Smooth muscle cell (in vitro differentiated cells): ENCODE results near the gene POLR1D. TPM values are rescaled to one million over a fixed set of nuclear protein-coding genes. Genes with fewer than 3 reads are reported as not detected.

Experiments
- DNase-seq: peaks from one replicate; lab custom pipeline; 2025; ENCODE audit not compliant: unreplicated experiment; lab: John Stamatoyannopoulos, UW
- H2AFZ ChIP-seq: fragments of 200-600 bp; sonication (generic); 2 replicates; pipeline ENCODE4 v1.6.0; 2016; ENCODE audit warnings: antibody characterized with exemption, low read depth, mild to moderate bottlenecking
- H3F3A ChIP-seq: fragments of 200-600 bp; sonication (generic); 2 replicates; pipeline ENCODE4 v1.6.0; 2017; ENCODE audit warnings: antibody characterized with exemption, low read depth
- H3K27ac ChIP-seq: fragments of 200-600 bp; sonication (generic); 2 replicates; pipeline ENCODE4 v1.5.1; 2016; ENCODE audit warnings: low read depth, mild to moderate bottlenecking
- H3K27me3 ChIP-seq: fragments of 200-600 bp; sonication (generic); 2 replicates; pipeline ENCODE4 v1.6.1; 2016; ENCODE audit warnings: low read depth, mild to moderate bottlenecking
- H3K36me3 ChIP-seq: fragments of 200-600 bp; sonication (generic); 2 replicates; pipeline ENCODE4 v1.5.1; 2016; ENCODE audit warnings: low read depth
- H3K4me1 ChIP-seq: fragments of 200-600 bp; sonication (generic); 2 replicates; pipeline ENCODE4 v1.5.1; 2016; ENCODE audit warnings: low read depth
- H3K4me2 ChIP-seq: fragments of 200-600 bp; sonication (generic); 2 replicates; pipeline ENCODE4 v1.6.0; 2016; ENCODE audit warnings: mild to moderate bottlenecking
- H3K4me3 ChIP-seq: fragments of 200-600 bp; sonication (generic); 2 replicates; pipeline ENCODE4 v1.5.1; 2016; ENCODE audit warnings: mild to moderate bottlenecking
- H3K79me2 ChIP-seq: fragments of 200-600 bp; sonication (generic); 2 replicates; pipeline ENCODE4 v1.6.0; 2016; ENCODE audit warnings: low read depth, mild to moderate bottlenecking
- H3K9ac ChIP-seq: fragments of 200-600 bp; sonication (generic); 2 replicates; pipeline ENCODE4 v1.6.0; 2016; ENCODE audit warnings: low read depth
- H3K9me3 ChIP-seq: fragments of 200-600 bp; sonication (generic); replicated peaks from 2 replicates; pipeline ENCODE4 v1.5.1; 2016; ENCODE audit warnings: low read depth
- H4K20me1 ChIP-seq: fragments of 200-600 bp; sonication (generic); 2 replicates; pipeline ENCODE4 v1.6.0; 2016; ENCODE audit warnings: low read depth
- WGBS: methylation state at CpG from one replicate; pipeline ENCODE4 v1.1.7; 2016; ENCODE audit warnings: low lambda C conversion rate; 5-methylcytosine and 5-hydroxymethylcytosine counted together
- polyA plus RNA-seq: library from polyadenylated mRNA; unstranded; fragments of >200 nt; fragmentation: Nextera tagmentation; extraction: Ambion mirVana; gene quantifications from 2 replicates; pipeline ENCODE4 v1.2.1, GENCODE V29; 2016
- total RNA-seq: library from RNA; depleted of rRNA; stranded (reverse); fragments of >200 nt; gene quantifications from 2 replicates; pipeline ENCODE4 v1.2.3, GENCODE V29; 2014
- TF ChIP-seq, protein P1 (sequence below): fragments of 200-600 bp; sonication (generic); IDR thresholded peaks from 2 replicates; pipeline ENCODE4 v1.5.1; 2017; ENCODE audit warnings: borderline replicate concordance, mild to moderate bottlenecking, antibody characterized with exemption; ENCODE audit not compliant: insufficient read depth, poor library complexity, severe bottlenecking

POLR1D gene
- total and polyA plus RNA-seq, 2 experiments from 2014 or later, result 45.7 to 102 TPM

DNA sequence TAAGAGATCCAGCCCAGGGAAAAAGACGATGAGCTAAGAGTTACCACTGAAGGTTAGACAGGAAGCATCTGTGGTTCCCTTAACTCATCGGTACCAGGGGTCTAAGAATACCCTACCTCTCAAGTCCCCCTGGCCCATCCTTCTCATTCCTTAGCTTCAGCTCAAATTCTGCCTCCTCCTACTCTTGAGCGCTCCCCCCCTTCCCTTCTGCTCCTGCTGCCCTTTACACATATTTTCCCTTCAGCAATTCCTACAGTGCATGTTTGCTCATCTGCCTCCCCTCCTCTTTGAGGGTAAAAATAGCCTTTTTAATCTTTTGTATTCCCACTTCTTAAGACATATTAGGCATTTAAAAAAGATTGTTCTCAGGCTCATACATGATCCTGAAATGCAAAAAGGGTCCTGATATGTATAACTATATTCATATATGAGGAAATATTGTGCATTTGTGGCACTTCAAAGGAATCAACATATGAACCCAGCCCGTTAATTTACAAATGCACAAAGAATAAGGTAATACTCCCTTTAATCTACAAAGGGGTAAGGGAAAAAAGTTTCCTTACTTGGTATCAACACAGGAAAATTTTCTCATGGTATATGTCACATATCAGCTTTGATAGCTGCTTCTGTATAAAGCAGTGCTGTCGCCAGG lies 34.5 kb upstream of the POLR1D start:
- Histone ChIP-seq H3K27ac (no peak overlapping the region), H3K9me3 (no peaks in the 10 kb centered on the region), H3K9ac (no peak overlapping the region), H3K4me2 (peak overlapping the region; percentile 52), H4K20me1 (peaks cover 21% of the 10 kb centered on the region), H3K36me3 (no peaks in the 10 kb centered on the region), H3K27me3 (no peaks in the 10 kb centered on the region), H3F3A (no peaks in the 10 kb centered on the region), H3K79me2 (peaks cover 13% of the 10 kb centered on the region), H3K4me1 (peaks cover 10% of the 10 kb centered on the region), H3K4me3 (no peak overlapping the region), H2AFZ (no peak overlapping the region)
- 80% methylated on average over 5 of the region's 5 CpGs for WGBS
- no peak for DNase-seq
- TF ChIP-seq, protein P1, sequence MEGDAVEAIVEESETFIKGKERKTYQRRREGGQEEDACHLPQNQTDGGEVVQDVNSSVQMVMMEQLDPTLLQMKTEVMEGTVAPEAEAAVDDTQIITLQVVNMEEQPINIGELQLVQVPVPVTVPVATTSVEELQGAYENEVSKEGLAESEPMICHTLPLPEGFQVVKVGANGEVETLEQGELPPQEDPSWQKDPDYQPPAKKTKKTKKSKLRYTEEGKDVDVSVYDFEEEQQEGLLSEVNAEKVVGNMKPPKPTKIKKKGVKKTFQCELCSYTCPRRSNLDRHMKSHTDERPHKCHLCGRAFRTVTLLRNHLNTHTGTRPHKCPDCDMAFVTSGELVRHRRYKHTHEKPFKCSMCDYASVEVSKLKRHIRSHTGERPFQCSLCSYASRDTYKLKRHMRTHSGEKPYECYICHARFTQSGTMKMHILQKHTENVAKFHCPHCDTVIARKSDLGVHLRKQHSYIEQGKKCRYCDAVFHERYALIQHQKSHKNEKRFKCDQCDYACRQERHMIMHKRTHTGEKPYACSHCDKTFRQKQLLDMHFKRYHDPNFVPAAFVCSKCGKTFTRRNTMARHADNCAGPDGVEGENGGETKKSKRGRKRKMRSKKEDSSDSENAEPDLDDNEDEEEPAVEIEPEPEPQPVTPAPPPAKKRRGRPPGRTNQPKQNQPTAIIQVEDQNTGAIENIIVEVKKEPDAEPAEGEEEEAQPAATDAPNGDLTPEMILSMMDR, result no peak

DNA sequence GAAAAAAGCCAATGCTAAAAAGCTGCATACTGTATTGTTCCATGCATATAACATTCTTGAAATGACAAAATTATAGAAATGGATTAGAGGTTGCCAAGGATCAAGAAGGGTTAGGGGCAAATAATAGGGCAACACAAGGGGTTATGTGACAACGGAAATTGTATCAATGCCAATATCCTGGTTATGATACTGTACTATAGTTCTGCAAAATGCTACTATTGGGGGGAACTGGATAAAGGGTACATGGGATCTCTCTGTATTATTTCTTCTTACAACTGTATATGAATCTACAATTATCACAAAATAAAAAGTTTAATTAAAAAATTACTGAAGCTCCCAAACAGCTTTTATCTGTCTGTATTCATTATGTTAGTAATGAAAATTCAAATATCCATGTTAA lies 33.3 kb upstream of the POLR1D start:
- Histone ChIP-seq H3K4me3 (no peak overlapping the region), H3K9ac (no peak overlapping the region), H3K79me2 (peaks cover 13% of the 10 kb centered on the region), H3F3A (no peaks in the 10 kb centered on the region), H3K9me3 (no peaks in the 10 kb centered on the region), H2AFZ (no peak overlapping the region), H3K4me1 (peaks cover 10% of the 10 kb centered on the region), H3K27ac (no peak overlapping the region), H4K20me1 (peaks cover 21% of the 10 kb centered on the region), H3K4me2 (no peak overlapping the region), H3K36me3 (no peaks in the 10 kb centered on the region), H3K27me3 (no peaks in the 10 kb centered on the region)
- 94% methylated on average over 1 of the region's 1 CpG for WGBS
- DNase-seq, result no peak
- TF ChIP-seq, protein P1, result no peak

DNA sequence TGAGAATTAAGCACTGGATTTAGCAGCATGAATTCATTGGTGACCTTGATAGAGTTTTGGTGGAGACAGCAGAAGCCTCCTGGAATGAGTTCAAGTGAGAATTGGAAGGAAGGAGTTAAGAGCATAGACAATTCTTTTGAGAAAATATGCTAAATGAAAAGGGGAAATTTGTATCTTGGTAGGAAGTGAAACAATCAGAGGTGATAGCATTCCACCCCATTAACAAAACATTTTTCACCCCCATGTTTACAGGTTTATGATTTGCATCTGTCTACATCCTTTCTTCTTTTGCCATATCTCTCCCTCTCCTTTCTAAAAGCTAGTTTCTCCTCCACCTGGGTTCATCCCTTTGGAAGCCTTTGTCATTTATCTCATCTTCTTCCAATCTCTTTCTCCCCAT lies 28.8 kb upstream of the POLR1D start:
- TF ChIP-seq, protein P1, result no peak
- no peak for DNase-seq
- Histone ChIP-seq H3K4me2 (no peak overlapping the region), H3K4me3 (no peak overlapping the region), H3K27me3 (no peaks in the 10 kb centered on the region), H3K79me2 (peaks cover 42% of the 10 kb centered on the region), H3K27ac (no peak overlapping the region), H3K36me3 (no peaks in the 10 kb centered on the region), H2AFZ (no peak overlapping the region), H3K9ac (no peak overlapping the region), H3K9me3 (no peaks in the 10 kb centered on the region), H3K4me1 (no peaks in the 10 kb centered on the region), H3F3A (no peaks in the 10 kb centered on the region), H4K20me1 (peaks cover 36% of the 10 kb centered on the region)

DNA sequence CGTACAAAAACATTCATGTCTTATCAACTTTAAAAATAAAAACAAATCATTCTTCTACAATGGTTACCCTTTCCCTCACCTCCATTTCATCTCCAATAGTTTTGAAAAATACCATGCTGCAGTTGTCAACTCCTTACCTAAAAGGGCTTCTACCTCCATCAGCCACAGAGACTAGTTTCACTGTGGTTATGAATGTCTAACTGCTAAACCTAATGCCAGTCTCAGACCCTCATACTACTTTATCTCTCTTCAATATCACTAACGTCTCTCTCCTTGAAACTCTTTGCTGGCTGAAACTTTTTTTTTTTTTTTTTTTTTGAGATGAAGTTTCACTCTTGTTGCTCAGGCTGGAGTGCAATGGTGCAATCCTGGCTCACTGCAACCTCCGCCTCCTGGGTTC lies 28.4 kb upstream of the POLR1D start:
- Histone ChIP-seq H3K4me1 (no peaks in the 10 kb centered on the region), H3F3A (no peaks in the 10 kb centered on the region), H3K9ac (no peak overlapping the region), H4K20me1 (peaks cover 40% of the 10 kb centered on the region), H3K4me3 (no peak overlapping the region), H2AFZ (no peak overlapping the region), H3K4me2 (no peak overlapping the region), H3K27me3 (no peaks in the 10 kb centered on the region), H3K79me2 (peaks cover 46% of the 10 kb centered on the region), H3K9me3 (no peaks in the 10 kb centered on the region), H3K27ac (no peak overlapping the region), H3K36me3 (no peaks in the 10 kb centered on the region)
- 91% methylated on average over 3 of the region's 3 CpGs for WGBS
- DNase-seq, result no peak
- TF ChIP-seq, protein P1, result no peak
